GM10248 (cell line): Measurements from ENCODE around the gene TRPV4.

Experiments
- CTCF ChIA-PET: fragments of 300-600 bp; sonication (Branson Sonifier 250); formaldehyde crosslinking; extraction: SDS; loops from one replicate; lab custom pipeline; 2021; ENCODE audit warnings: antibody characterized with exemption; lab: Yijun Ruan, JAX
- POLR2A ChIA-PET: fragments of 350-650 bp; sonication (Branson Sonifier 250); formaldehyde crosslinking; extraction: SDS; loops from one replicate; lab custom pipeline; 2020; ENCODE audit warnings: antibody characterized with exemption; lab: Yijun Ruan, JAX
- DNase-seq: peaks from one replicate; pipeline ENCODE4 v3.0.0; 2012; ENCODE audit errors: extremely low spot score
- TF ChIP-seq, protein P1 (sequence below): IDR thresholded peaks from 2 replicates; pipeline ENCODE4 v1.5.1; 2012; ENCODE audit warnings: mild to moderate bottlenecking, low read depth; ENCODE audit errors: extremely low read depth, missing control alignments, control extremely low read depth

TRPV4 gene

DNA sequence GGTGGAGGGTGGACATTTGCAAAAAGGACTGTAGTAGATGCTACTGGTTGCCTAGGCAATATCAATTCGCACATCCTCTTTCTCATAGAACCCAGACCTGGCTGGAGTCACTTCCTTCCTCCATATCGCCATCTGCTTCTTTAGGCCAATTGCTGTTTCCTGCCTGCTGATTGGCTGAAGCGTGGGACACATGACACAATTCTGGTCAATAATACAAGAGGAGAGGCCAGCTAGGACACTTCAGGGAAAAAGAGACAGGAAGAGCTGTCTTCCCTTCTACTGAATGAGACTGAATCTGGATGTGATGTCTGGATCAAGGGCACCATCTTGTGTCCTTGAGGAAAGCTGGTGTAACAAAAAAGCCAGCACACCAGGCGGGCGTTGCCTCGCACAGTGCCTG lies 53.8 kb downstream of the TRPV4 start:
- ChIA-PET POLR2A (no interaction called here), CTCF (interaction anchor here (0.9 kb wide), 1 partner anchor 182 kb away, joined by 3 read pairs; no protein-coding TSS in a partner anchor)
- TF ChIP-seq, protein P1, sequence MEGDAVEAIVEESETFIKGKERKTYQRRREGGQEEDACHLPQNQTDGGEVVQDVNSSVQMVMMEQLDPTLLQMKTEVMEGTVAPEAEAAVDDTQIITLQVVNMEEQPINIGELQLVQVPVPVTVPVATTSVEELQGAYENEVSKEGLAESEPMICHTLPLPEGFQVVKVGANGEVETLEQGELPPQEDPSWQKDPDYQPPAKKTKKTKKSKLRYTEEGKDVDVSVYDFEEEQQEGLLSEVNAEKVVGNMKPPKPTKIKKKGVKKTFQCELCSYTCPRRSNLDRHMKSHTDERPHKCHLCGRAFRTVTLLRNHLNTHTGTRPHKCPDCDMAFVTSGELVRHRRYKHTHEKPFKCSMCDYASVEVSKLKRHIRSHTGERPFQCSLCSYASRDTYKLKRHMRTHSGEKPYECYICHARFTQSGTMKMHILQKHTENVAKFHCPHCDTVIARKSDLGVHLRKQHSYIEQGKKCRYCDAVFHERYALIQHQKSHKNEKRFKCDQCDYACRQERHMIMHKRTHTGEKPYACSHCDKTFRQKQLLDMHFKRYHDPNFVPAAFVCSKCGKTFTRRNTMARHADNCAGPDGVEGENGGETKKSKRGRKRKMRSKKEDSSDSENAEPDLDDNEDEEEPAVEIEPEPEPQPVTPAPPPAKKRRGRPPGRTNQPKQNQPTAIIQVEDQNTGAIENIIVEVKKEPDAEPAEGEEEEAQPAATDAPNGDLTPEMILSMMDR: no peak
- no peak for DNase-seq

DNA sequence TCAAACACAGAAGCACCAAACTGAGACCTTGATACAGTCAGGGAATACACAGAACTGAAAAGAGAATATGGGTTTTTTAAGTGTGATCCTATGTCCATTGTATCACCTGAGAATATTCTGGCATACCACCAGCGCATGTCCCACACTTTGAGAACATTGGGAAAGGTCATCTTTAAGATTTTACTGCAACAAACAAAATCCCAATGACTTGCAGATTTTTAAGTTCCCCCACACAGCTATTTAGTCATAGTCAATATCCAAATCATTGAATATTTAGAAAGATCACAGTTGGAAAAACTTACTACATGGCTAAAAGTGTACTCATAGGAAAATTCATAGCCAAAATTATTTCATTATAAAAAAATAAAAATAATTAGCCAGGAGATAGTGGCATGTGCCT lies 54.5 kb downstream of the TRPV4 start:
- no peak for DNase-seq
- TF ChIP-seq, protein P1: no peak
- ChIA-PET POLR2A (no interaction called here), CTCF (interaction anchor here (0.9 to 4.7 kb wide), 2 partner anchors 181 to 351 kb away, joined by 3 to 20 read pairs; no protein-coding TSS in a partner anchor)

DNA sequence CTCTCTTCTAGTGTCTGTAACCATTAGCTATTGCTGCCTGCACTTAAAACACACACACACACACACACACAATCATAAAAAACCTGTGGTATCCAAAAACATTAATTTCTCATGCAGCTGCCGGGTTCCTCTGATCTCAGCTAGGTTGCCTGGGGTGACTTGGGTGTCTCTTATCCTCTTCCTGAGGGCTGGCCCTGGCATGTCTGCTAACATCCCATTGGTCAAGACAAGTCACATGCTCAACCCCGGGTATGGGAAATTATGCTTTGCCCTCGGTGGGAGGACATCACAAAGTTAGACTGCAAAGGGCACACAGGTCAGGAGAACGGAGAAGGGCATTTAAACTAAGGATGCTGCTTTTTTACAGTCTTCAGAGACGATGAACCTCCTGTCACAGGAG lies 55.7 kb downstream of the TRPV4 start:
- TF ChIP-seq, protein P1: no peak
- peak; percentile 56 for DNase-seq
- CTCF ChIA-PET: interaction anchor here (4.7 to 6.2 kb wide), 3 partner anchors 180 to 350 kb away, joined by 20 to 38 read pairs (median 25); no protein-coding TSS in a partner anchor
- POLR2A ChIA-PET: no interaction called here

DNA sequence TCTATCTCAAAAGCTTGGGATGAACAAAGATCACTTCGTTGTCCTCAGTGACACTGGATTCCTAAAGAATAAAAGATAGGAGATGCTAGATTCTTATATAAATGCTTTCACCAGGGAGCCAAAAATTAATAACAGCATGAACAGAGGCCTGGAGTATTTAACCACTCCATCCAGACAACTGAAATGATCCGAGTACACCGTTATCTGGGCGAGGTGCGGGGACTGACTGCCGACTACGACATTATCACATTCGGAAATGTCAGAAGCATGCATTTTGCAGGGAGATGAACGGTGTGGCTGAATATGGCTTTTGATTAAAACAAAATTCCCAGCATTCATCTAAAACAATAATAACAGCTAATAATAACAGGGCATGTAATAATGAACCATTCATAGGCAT lies 56.6 kb downstream of the TRPV4 start:
- ChIA-PET CTCF (interaction anchor here (1.0 to 6.2 kb wide), 8 partner anchors 28 to 349 kb away, joined by 3 to 38 read pairs (median 14); no protein-coding TSS in a partner anchor), POLR2A (no interaction called here)
- TF ChIP-seq, protein P1: no peak
- DNase-seq: no peak

DNA sequence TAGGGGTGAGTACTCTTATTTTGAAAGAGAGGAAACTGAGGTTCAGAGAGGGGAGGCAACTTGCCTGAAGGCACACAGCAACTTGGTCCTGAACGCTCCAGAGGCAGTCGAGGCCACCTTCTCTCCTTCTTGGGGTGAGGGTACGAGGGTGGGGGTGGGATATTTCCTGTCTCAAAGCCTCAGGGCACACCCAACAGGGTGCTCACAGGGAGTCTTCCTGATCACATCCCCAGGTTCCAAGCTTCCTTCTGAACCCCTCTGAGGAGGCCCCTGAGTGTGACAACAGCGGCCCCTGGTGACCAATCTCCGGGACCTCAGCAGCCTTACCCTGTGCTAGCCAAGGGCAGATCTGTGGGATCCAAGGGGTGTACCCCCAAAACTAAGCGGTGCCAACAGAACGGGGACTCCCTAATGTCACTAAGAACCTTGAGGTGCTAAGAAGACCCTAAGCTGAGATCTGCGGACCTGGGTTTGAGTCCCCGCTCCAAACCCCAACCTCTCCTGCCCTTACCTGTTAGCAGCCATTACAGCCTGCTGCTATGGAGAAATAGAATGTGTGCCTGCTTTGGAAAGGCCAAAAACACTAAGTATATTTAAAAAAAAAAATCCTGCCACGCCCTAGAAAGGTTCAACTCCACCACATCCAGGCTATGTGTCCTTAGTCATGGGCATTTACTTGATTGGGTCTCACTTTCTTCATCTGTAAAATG lies 57.9 kb downstream of the TRPV4 start:
- POLR2A ChIA-PET: no interaction called here

DNA sequence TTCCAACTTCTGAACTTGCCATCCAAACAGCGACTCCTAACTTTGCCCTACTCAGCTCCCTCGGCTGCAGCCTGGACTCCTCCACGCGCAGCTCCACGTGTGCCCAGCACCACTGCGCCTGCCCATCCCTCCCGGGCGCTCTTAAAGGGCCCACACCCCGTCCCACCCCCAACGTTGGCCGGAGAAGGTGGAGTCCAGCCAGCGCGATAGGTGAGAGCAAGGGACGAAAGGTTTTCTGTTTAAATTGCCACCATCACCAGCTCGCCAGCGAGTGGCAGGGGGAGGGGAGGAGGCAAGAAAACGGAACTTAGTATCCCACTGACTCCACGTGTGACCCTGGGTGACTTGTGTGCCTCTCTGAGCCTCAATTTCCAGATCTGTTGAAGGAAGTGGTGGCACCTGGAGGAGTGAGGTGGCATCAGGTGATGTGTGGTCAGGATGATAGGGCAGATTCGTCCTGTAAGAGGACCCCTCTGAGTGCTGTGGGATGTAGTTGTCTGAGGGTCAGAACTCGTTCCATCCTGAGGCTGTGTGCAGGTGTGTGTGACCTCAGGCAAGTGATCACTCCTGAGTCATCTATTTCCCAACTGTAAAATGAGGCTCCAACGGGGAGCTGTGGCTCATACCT lies 59.7 kb downstream of the TRPV4 start:
- DNase-seq: no peak
- TF ChIP-seq, protein P1: no peak
- ChIA-PET POLR2A (no interaction called here), CTCF (interaction anchor here (1.0 to 6.2 kb wide), 8 partner anchors 9 to 345 kb away, joined by 3 to 38 read pairs (median 9); no protein-coding TSS in a partner anchor)

More for the DNA sequence above, 57.9 kb downstream of the TRPV4 start:
- TF ChIP-seq, protein P1: peak; percentile 86
- DNase-seq: peak; percentile 75
- CTCF ChIA-PET: interaction anchor here (0.6 to 6.2 kb wide), 24 partner anchors 9 to 512 kb away, joined by 3 to 38 read pairs (median 4); no protein-coding TSS in a partner anchor
